BE2C (cell line): Measurements from ENCODE around the gene TRAF3IP1.

Experiments
- DNase-seq: peaks from one replicate; pipeline ENCODE4 v3.0.0-alpha.2; 2020
- H3K27me3 ChIP-seq: fragments of 250-450 bp; sonication (Bioruptor Pico); 2 replicates; pipeline ENCODE4 v1.5.1; 2020; ENCODE audit warnings: mild to moderate bottlenecking
- H3K36me3 ChIP-seq: fragments of 250-450 bp; sonication (Bioruptor Pico); 2 replicates; pipeline ENCODE4 v1.5.1; 2020; ENCODE audit warnings: mild to moderate bottlenecking
- H3K4me1 ChIP-seq: fragments of 250-450 bp; sonication (Bioruptor Pico); 2 replicates; pipeline ENCODE4 v1.5.1; 2020
- H3K4me3 ChIP-seq: 2 replicates; pipeline ENCODE4 v1.5.1; 2011; ENCODE audit warnings: low read depth, low read length
- H3K9me3 ChIP-seq: fragments of 250-450 bp; sonication (Bioruptor Pico); 2 replicates; pipeline ENCODE4 v1.5.1; 2020
- TF ChIP-seq, protein P1 (sequence below): IDR thresholded peaks from 2 replicates; pipeline ENCODE4 v1.5.1; 2012; ENCODE audit warnings: mild to moderate bottlenecking, low read depth, low read length

TRAF3IP1 gene

DNA sequence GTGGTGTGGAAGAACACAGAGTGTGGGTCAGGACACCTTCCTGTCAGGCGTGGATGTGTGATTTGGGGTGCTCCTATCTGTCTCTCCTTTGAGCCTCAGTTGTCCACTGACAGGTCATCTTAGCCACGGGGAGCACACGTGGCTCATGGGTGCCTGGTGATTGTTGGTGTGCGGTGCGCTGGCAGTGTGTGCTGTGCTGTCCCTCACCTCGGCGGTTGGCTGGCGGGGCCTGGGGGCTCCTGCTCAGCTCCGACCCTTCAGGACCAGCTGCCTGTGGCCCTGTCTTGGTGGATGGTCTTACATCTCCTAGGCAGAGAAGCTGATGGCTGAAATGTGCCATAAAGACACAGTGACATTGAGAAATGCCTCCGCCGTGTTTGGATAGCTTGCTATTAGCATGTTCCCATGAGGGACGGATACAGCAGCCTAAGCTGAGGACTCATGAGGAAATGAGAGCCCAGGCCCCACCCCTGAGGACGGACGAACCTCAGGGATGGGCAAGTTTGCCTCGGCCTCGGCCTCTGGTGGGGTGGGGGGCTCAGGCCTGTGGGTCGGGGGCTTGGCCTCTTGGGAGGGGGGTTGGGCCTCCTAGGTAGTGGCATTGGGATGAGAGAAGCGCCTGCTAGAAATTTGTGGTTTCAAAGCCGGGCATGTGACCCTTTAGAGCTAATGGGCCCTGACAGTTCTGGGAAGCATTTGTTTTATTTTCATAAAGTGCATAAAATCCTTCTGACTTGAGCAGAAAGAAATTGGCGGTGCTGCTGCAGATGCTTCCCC, 86.1 kb downstream of the TRAF3IP1 start:
- H3K36me3 ChIP-seq, result no peaks in the 10 kb centered on the region; the same call in 1 of the 2 replicates
- H3K9me3 ChIP-seq, result no peaks in the 10 kb centered on the region
- no peaks in the 10 kb centered on the region for H3K27me3 ChIP-seq
- TF ChIP-seq, protein P1, sequence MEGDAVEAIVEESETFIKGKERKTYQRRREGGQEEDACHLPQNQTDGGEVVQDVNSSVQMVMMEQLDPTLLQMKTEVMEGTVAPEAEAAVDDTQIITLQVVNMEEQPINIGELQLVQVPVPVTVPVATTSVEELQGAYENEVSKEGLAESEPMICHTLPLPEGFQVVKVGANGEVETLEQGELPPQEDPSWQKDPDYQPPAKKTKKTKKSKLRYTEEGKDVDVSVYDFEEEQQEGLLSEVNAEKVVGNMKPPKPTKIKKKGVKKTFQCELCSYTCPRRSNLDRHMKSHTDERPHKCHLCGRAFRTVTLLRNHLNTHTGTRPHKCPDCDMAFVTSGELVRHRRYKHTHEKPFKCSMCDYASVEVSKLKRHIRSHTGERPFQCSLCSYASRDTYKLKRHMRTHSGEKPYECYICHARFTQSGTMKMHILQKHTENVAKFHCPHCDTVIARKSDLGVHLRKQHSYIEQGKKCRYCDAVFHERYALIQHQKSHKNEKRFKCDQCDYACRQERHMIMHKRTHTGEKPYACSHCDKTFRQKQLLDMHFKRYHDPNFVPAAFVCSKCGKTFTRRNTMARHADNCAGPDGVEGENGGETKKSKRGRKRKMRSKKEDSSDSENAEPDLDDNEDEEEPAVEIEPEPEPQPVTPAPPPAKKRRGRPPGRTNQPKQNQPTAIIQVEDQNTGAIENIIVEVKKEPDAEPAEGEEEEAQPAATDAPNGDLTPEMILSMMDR, result no peak
- DNase-seq, result no peak
- H3K4me3 ChIP-seq, result no peak overlapping the region
- H3K4me1 ChIP-seq, result no peaks in the 10 kb centered on the region

DNA sequence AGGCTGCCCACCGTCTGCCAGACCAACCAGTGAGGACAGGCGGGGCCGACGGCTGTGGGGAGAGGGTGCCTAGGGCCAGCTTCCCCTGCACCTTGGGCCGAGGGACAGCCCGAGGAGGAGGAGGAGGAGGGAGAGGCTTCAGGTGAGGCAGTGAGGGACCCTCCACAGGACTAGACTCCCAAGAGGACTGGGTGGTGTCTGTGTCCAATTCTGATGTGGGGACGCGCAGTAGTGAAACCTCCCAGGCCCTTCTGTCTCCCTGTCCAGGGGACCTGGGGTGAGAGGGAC, 86.6 kb downstream of the TRAF3IP1 start:
- no peaks in the 10 kb centered on the region for H3K9me3 ChIP-seq
- H3K4me3 ChIP-seq, result no peak overlapping the region
- no peak for DNase-seq
- TF ChIP-seq, protein P1, result no peak
- no peaks in the 10 kb centered on the region for H3K27me3 ChIP-seq
- H3K36me3 ChIP-seq, result no peaks in the 10 kb centered on the region
- H3K4me1 ChIP-seq, result no peaks in the 10 kb centered on the region

DNA sequence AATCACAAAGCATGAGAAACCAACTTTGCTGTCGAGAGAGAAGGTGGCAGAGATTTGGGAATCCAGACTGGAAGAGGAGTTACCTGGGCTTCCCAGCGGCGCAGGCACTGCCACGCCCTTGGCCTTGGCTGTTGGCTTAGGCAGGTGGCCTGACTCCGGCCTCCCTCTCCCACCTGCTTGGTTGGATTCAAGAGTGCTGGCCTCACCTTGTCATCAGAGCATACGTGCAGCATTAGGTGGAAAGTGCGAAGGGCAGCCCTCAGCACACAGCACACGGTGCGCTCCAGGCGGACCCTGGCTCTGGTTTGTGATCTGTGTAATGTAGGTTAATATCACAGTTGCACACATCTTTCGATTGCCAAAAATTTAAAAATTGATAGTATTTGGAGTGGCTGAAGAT, 87.2 kb downstream of the TRAF3IP1 start:
- DNase-seq, result no peak
- Histone ChIP-seq H3K4me1 (no peaks in the 10 kb centered on the region), H3K36me3 (no peaks in the 10 kb centered on the region)

DNA sequence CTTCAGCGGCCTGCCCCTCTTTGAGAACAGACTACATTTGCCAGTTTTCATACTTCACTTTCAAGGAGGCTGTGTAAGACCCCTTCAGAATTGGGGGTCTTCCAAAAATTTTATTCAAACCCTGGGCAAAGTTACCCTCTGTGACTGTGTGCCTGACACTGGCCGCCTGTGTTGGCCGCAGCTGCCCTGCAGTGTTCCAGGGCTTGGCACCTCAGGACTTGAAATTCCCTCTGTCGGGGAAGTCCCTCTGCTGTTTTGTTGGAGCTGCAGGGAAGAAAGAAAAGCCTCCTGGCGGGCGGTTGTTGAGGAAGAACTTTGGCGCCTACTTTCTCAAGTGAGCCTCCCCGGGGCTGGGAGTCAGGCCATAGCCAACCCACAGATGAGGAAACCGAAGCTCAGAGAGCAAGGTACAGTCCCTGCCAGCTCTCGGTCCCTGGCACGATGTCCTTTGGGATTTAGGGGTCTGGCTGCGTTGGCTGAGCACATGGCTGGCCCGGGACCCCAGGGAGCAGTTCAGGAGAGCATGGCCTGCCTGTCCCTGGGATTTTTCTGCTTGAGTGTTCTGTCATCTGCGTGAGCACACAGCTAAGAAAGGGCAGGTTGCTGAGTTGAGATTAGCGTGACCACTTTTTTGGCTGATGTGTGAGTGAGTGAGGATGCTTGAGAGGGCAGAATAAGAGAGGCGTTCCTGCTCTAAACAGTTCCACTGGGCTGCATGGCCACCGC, 88.5 kb downstream of the TRAF3IP1 start:
- DNase-seq, result no peak
- TF ChIP-seq, protein P1, result no peak
- H3K36me3 ChIP-seq, result no peaks in the 10 kb centered on the region

More for the DNA sequence above, 87.2 kb downstream of the TRAF3IP1 start:
- no peaks in the 10 kb centered on the region for H3K9me3 ChIP-seq
- H3K27me3 ChIP-seq, result no peaks in the 10 kb centered on the region
- TF ChIP-seq, protein P1, result no peak
- H3K4me3 ChIP-seq, result no peak overlapping the region

DNA sequence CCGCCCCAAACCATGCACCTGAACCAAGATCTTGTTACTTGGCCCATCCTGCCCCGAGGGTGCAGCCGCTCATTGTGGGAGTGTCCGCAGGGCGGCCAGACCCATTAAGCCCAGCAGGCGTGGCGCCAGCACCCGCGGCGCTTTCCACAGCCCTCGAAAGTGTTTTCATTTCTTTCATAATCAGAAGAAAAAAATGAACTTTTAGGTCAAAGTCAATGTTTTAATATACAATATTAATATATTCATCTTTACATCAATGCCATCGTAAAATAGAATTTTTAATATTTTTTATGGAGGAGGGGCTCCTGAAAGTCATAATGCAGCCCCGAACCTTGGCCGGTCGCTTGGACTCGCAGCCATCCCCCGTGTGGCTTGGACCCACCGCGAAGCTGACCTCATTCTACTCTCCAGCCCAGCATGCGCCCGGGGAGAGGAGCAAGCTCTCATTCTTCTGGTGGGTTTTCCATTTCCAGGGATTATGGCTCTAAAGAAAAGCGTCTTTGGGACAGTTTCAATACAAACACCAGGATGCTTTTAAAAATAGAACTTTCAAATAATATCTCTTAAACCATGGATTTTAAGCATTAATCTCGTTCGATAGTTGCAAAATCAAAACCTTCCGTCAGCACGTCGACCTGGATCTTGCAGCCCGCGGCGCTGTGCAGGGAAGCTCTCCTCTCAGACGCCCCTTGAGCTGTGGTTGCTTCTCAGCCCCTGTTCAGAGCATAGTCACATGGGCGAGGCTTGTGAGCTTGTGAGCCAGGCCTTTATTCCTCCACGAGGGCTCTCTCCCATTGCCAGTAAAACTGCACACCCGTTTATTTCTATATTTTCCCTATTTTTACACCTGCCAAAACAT, 89.3 kb downstream of the TRAF3IP1 start:
- Histone ChIP-seq H3K9me3 (no peaks in the 10 kb centered on the region), H3K36me3 (no peaks in the 10 kb centered on the region), H3K27me3 (no peaks in the 10 kb centered on the region), H3K4me1 (no peaks in the 10 kb centered on the region), H3K4me3 (no peak overlapping the region)
- TF ChIP-seq, protein P1, result no peak
- no peak for DNase-seq

More for the DNA sequence above, 88.5 kb downstream of the TRAF3IP1 start:
- H3K9me3 ChIP-seq, result no peaks in the 10 kb centered on the region
- H3K27me3 ChIP-seq, result no peaks in the 10 kb centered on the region
- no peaks in the 10 kb centered on the region for H3K4me1 ChIP-seq
- H3K4me3 ChIP-seq, result no peak overlapping the region
